H9 (cell line): ENCODE data around the gene GDI2. TPM values are rescaled to one million over a fixed set of nuclear protein-coding genes. Genes with fewer than 3 reads are reported as not detected.

Source experiments
- DNase-seq: peaks from one replicate; pipeline ENCODE4 v3.0.0-alpha.2; 2017
- H2AFZ ChIP-seq: one replicate; pipeline ENCODE4 v1.6.1; 2013; ENCODE audit warnings: mild to moderate bottlenecking, low read length, control low read depth, moderate library complexity
- H2AK5ac ChIP-seq: 2 replicates; pipeline ENCODE4 v1.6.1; 2013; ENCODE audit warnings: low read length, control low read depth, mixed read lengths; ENCODE audit not compliant: insufficient read length
- H2BK120ac ChIP-seq: one replicate; pipeline ENCODE4 v1.6.1; 2013; ENCODE audit warnings: low read depth, mild to moderate bottlenecking, low read length, control low read depth, inconsistent platforms; ENCODE audit not compliant: poor library complexity, severe bottlenecking
- H2BK12ac ChIP-seq: 2 replicates; pipeline ENCODE4 v1.6.1; 2013; ENCODE audit warnings: low read length, control low read depth, mixed read lengths, low read depth; ENCODE audit not compliant: insufficient read length
- H2BK15ac ChIP-seq: 2 replicates; pipeline ENCODE4 v1.6.1; 2013; ENCODE audit warnings: low read depth, low read length, control low read depth
- H2BK20ac ChIP-seq: one replicate; pipeline ENCODE4 v1.6.1; 2013; ENCODE audit warnings: low read depth, mild to moderate bottlenecking, low read length, control low read depth, inconsistent platforms; ENCODE audit not compliant: poor library complexity, severe bottlenecking
- H2BK5ac ChIP-seq: 2 replicates; pipeline ENCODE4 v1.6.1; 2013; ENCODE audit warnings: low read length, control low read depth, mixed read lengths; ENCODE audit not compliant: insufficient read length
- H3K14ac ChIP-seq: 2 replicates; pipeline ENCODE4 v1.6.1; 2013; ENCODE audit warnings: low read length, control low read depth; ENCODE audit not compliant: insufficient read depth
- H3K18ac ChIP-seq: 2 replicates; pipeline ENCODE4 v1.6.1; 2013; ENCODE audit warnings: low read depth, mild to moderate bottlenecking, mixed read lengths, low read length, control low read depth; ENCODE audit not compliant: insufficient read length
- H3K23ac ChIP-seq: 2 replicates; pipeline ENCODE4 v1.6.1; 2013; ENCODE audit warnings: low read length, control low read depth, mixed read lengths, low read depth; ENCODE audit not compliant: insufficient read length
- H3K23me2 ChIP-seq: 2 replicates; pipeline ENCODE4 v1.6.1; 2013; ENCODE audit warnings: low read depth, mild to moderate bottlenecking, mixed read lengths, low read length, control low read depth; ENCODE audit not compliant: insufficient read length, poor library complexity, severe bottlenecking
- H3K27ac ChIP-seq: 2 replicates; pipeline ENCODE4 v1.5.1; 2013; ENCODE audit warnings: low read length, control low read depth, mixed read lengths, low read depth; ENCODE audit not compliant: insufficient read length
- H3K27me3 ChIP-seq: 2 replicates; pipeline ENCODE4 v1.6.1; 2013; ENCODE audit warnings: low read length, control low read depth, inconsistent platforms; ENCODE audit not compliant: insufficient read depth
- H3K4ac ChIP-seq: 2 replicates; pipeline ENCODE4 v1.6.1; 2013; ENCODE audit warnings: low read depth, mild to moderate bottlenecking, control low read depth, inconsistent platforms, low read length, moderate library complexity
- H3K4me1 ChIP-seq: 2 replicates; pipeline ENCODE4 v1.6.1; 2013; ENCODE audit warnings: low read length, control low read depth, inconsistent platforms; ENCODE audit not compliant: insufficient read depth
- H3K4me2 ChIP-seq: 2 replicates; pipeline ENCODE4 v1.6.1; 2013; ENCODE audit warnings: low read length, control low read depth, mixed read lengths; ENCODE audit not compliant: insufficient read length, insufficient read depth
- H3K56ac ChIP-seq: 2 replicates; pipeline ENCODE4 v1.6.1; 2013; ENCODE audit warnings: low read depth, mild to moderate bottlenecking, mixed read lengths, low read length, control low read depth; ENCODE audit not compliant: insufficient read length
- H3K79me1 ChIP-seq: 2 replicates; pipeline ENCODE4 v1.6.1; 2013; ENCODE audit warnings: low read depth, mild to moderate bottlenecking, moderate library complexity, low read length, control low read depth, inconsistent platforms; ENCODE audit not compliant: insufficient read depth, poor library complexity, severe bottlenecking
- H3K79me2 ChIP-seq: 2 replicates; pipeline ENCODE4 v1.6.1; 2013; ENCODE audit warnings: low read length, control low read depth, inconsistent platforms; ENCODE audit not compliant: insufficient read depth
- H3K9ac ChIP-seq: 2 replicates; pipeline ENCODE4 v1.6.1; 2013; ENCODE audit warnings: low read length, control low read depth, mixed read lengths; ENCODE audit not compliant: insufficient read length; ENCODE audit errors: extremely low read depth
- H3K9me3 ChIP-seq: one replicate; pipeline ENCODE4 v1.6.1; 2013; ENCODE audit warnings: low read depth, low read length, inconsistent platforms; ENCODE audit not compliant: control insufficient read depth
- H3T11ph ChIP-seq: one replicate; pipeline ENCODE4 v1.6.1; 2013; ENCODE audit warnings: mild to moderate bottlenecking, low read length, control low read depth, inconsistent platforms
- H4K20me1 ChIP-seq: one replicate; pipeline ENCODE4 v1.6.1; 2013; ENCODE audit not compliant: control insufficient read depth, insufficient read length, insufficient read depth
- H4K5ac ChIP-seq: 2 replicates; pipeline ENCODE4 v1.6.1; 2013; ENCODE audit warnings: low read depth, mild to moderate bottlenecking, mixed read lengths, low read length, control low read depth; ENCODE audit not compliant: insufficient read length
- H4K8ac ChIP-seq: replicated peaks from 2 replicates; pipeline ENCODE4 v1.6.1; 2013; ENCODE audit warnings: low read length, control low read depth, mixed read lengths, low read depth; ENCODE audit not compliant: insufficient read length
- H4K91ac ChIP-seq: 2 replicates; pipeline ENCODE4 v1.6.1; 2013; ENCODE audit warnings: low read depth, mild to moderate bottlenecking, moderate library complexity, mixed read lengths, low read length, control low read depth; ENCODE audit not compliant: insufficient read length
- H3K27ac Mint-ChIP-seq, 3 experiments: 2 replicates in 2 of 3; 3 replicates in 1 of 3; pipeline ENCODE4 v1.8.0; 2020 to 2021; ENCODE audit warnings: mixed read lengths in 3 of 3, mild to moderate bottlenecking in 1 of 3, moderate library complexity in 1 of 3
- H3K27me3 Mint-ChIP-seq: 2 replicates; pipeline ENCODE4 v1.8.0; 2021; ENCODE audit warnings: low read depth, mild to moderate bottlenecking, moderate library complexity, mixed read lengths
- H3K36me3 Mint-ChIP-seq, 3 experiments: 2 replicates in 2 of 3; 3 replicates in 1 of 3; pipeline ENCODE4 v1.8.0; 2020 to 2021; ENCODE audit warnings: low read depth in 3 of 3, mixed read lengths in 3 of 3; ENCODE audit not compliant: insufficient read depth in 1 of 3
- H3K4me1 Mint-ChIP-seq, 2 experiments: 2 replicates each; pipeline ENCODE4 v1.8.0; 2020; ENCODE audit warnings: mixed read lengths in 2 of 2
- H3K4me3 Mint-ChIP-seq, 2 experiments: 2 replicates in 1 of 2; 3 replicates in 1 of 2; pipeline ENCODE4 v1.8.0; 2020 to 2021; ENCODE audit warnings: mild to moderate bottlenecking in 2 of 2, mixed read lengths in 2 of 2, moderate library complexity in 1 of 2
- H3K9me3 Mint-ChIP-seq, 2 experiments: 2 replicates in 1 of 2; 3 replicates in 1 of 2; pipeline ENCODE4 v1.8.0; 2020; ENCODE audit warnings: mild to moderate bottlenecking in 2 of 2, mixed read lengths in 2 of 2, moderate library complexity in 1 of 2
- WGBS: extraction: QIAGEN DNeasy Blood & Tissue Kit; methylation state at CpG from one replicate; pipeline ENCODE4 v1.1.7; 2013; ENCODE audit warnings: missing lambda C conversion rate, low lambda C conversion rate, mixed read lengths; ENCODE audit not compliant: insufficient read length; ENCODE audit errors: extremely low coverage; 5-methylcytosine and 5-hydroxymethylcytosine counted together
- total RNA-seq: library from RNA; stranded (reverse); gene quantifications from 2 replicates; pipeline ENCODE4 v1.2.1, GENCODE V29; 2021
- TF ChIP-seq, protein P1 (sequence below): fragments of 200-600 bp; sonication (generic); conservative IDR thresholded peaks from 3 replicates; pipeline ENCODE4 v1.8.0; 2021; ENCODE audit warnings: antibody characterized with exemption, mild to moderate bottlenecking

GDI2 gene
- total RNA-seq, 1 experiment from 2014 or later = 351 TPM

DNA sequence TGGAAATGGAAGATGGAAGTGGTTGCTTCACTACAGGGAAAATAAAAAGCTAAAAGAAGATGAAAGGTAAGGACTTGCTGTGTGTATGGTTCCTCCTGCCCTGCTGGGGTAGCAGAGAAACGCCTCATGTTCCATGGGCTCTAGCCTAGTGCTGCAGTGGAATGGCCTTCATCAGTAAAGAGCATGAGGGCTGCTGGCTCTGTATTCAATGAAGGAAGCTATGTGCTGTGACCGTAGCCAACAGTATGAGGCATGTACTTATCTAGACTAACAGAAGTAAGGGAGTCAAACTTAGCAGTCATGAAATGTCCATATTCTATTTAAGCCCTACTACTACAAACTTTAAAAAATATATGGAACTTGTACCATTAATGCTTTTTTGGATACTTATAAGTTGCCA lies 54.3 kb downstream of the GDI2 start:
- no CpG with 5 or more reads among the region's 2 CpGs for WGBS
- no peaks in the 10 kb centered on the region for H3K9me3 ChIP-seq
- H2BK15ac ChIP-seq = no peak overlapping the region
- H3T11ph ChIP-seq = no peak overlapping the region
- H3K18ac ChIP-seq = no peak overlapping the region
- DNase-seq = no peak
- H4K5ac ChIP-seq = no peak overlapping the region
- H3K79me1 ChIP-seq = no peaks in the 10 kb centered on the region
- H3K14ac ChIP-seq = no peak overlapping the region
- H3K79me2 ChIP-seq = no peaks in the 10 kb centered on the region
- H3K27ac ChIP-seq = no peak overlapping the region
- H3K36me3 Mint-ChIP-seq = peaks cover 23 to 57% (median 49%) of the 10 kb centered on the region in 3 experiments
- no peak overlapping the region for H3K4me2 ChIP-seq
- no peak overlapping the region for H3K23ac ChIP-seq
- H3K27me3 Mint-ChIP-seq = no peaks in the 10 kb centered on the region
- H3K23me2 ChIP-seq = no peaks in the 10 kb centered on the region
- H3K56ac ChIP-seq = no peak overlapping the region
- H2BK120ac ChIP-seq = no peak overlapping the region
- H4K8ac ChIP-seq = no peak overlapping the region
- H3K4ac ChIP-seq = no peak overlapping the region
- no peak overlapping the region for H2AFZ ChIP-seq
- H3K4me1 Mint-ChIP-seq = peaks cover 5% of the 10 kb centered on the region in 2 experiments; a peak in 1 of 4 replicates
- H2BK20ac ChIP-seq = no peak overlapping the region
- H3K27ac Mint-ChIP-seq = peak overlapping the region in 1 of 3 experiments; percentile 20; a peak in 3 of 7 replicates
- H3K27me3 ChIP-seq = no peaks in the 10 kb centered on the region
- no peak overlapping the region for H3K4me3 Mint-ChIP-seq
- H2BK12ac ChIP-seq = no peak overlapping the region
- H4K20me1 ChIP-seq = no peaks in the 10 kb centered on the region
- TF ChIP-seq, protein P1, sequence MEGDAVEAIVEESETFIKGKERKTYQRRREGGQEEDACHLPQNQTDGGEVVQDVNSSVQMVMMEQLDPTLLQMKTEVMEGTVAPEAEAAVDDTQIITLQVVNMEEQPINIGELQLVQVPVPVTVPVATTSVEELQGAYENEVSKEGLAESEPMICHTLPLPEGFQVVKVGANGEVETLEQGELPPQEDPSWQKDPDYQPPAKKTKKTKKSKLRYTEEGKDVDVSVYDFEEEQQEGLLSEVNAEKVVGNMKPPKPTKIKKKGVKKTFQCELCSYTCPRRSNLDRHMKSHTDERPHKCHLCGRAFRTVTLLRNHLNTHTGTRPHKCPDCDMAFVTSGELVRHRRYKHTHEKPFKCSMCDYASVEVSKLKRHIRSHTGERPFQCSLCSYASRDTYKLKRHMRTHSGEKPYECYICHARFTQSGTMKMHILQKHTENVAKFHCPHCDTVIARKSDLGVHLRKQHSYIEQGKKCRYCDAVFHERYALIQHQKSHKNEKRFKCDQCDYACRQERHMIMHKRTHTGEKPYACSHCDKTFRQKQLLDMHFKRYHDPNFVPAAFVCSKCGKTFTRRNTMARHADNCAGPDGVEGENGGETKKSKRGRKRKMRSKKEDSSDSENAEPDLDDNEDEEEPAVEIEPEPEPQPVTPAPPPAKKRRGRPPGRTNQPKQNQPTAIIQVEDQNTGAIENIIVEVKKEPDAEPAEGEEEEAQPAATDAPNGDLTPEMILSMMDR = no peak
- H2AK5ac ChIP-seq = no peak overlapping the region
- no peak overlapping the region for H2BK5ac ChIP-seq
- no peak overlapping the region for H3K9ac ChIP-seq
- H3K9me3 Mint-ChIP-seq = no peaks in the 10 kb centered on the region
- no peaks in the 10 kb centered on the region for H3K4me1 ChIP-seq
- no peak overlapping the region for H4K91ac ChIP-seq
